Effector memory CD8-positive, alpha-beta T cell (primary cell): ENCODE data around the gene RASGRP1.
A peak's percentile ranks its signal among the peaks of the same experiment; 100 is the strongest.

ENCODE experiments used
- ATAC-seq: fragments of 150-1000 bp; cut with Tn5 transposase; replicated peaks from 2 replicates; pipeline ENCODE4 v1.10.0; 2021; ENCODE audit warnings: mild to moderate bottlenecking, moderate library complexity
- DNase-seq, 3 experiments: peaks; one replicate each; pipeline ENCODE4 v3.0.0; 2021
- H3K27ac Mint-ChIP-seq, 2 donors: one replicate each; pipeline ENCODE4 v1.8.0; 2022; ENCODE audit warnings: mild to moderate bottlenecking in 2 of 2, mixed read lengths in 2 of 2, moderate library complexity in 2 of 2
- H3K27me3 Mint-ChIP-seq, 2 donors: one replicate each; pipeline ENCODE4 v1.8.0; 2022; ENCODE audit warnings: mixed read lengths in 2 of 2
- H3K36me3 Mint-ChIP-seq: one replicate; pipeline ENCODE4 v1.8.0; 2022; ENCODE audit warnings: mild to moderate bottlenecking, moderate library complexity, mixed read lengths; ENCODE audit not compliant: insufficient read depth
- H3K4me1 Mint-ChIP-seq, 2 donors: one replicate each; pipeline ENCODE4 v1.8.0; 2022; ENCODE audit warnings: low read depth in 2 of 2, mixed read lengths in 2 of 2
- H3K4me3 Mint-ChIP-seq, 2 donors: one replicate each; pipeline ENCODE4 v1.8.0; 2022; ENCODE audit warnings: mild to moderate bottlenecking in 2 of 2, mixed read lengths in 2 of 2, moderate library complexity in 2 of 2
- H3K9me3 Mint-ChIP-seq, 2 donors: one replicate each; pipeline ENCODE4 v1.8.0; 2022; ENCODE audit warnings: mixed read lengths in 2 of 2

RASGRP1 gene

DNA sequence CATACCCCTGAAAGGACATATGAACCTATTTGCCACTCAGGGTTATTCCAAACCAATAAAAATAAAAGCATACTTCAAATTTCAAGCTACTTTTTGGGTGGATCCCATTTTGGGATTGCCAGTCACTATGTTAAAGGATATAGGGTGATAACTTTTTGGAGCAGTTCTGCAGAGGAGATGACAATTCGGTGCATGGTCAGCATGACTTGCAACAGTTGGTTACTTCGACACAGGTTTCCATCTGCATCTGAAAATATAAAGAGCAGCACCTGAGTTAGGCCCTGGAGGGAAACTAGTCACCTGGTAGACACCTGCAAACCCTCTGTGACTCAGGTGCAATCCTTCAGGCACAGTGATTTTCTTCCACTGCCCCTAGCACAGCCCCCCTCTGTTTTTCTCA is 38.5 kb downstream of the RASGRP1 start:
- Mint-ChIP-seq H3K4me3 (no peak overlapping the region), H3K4me1 (peaks cover 47 to 74% of the 10 kb centered on the region in 2 donors), H3K9me3 (no peaks in the 10 kb centered on the region), H3K36me3 (peaks cover 47% of the 10 kb centered on the region), H3K27ac (peak overlapping the region; percentile 16 to 72), H3K27me3 (no peaks in the 10 kb centered on the region)
- DNase-seq (no peak), ATAC-seq (no peak)

DNA sequence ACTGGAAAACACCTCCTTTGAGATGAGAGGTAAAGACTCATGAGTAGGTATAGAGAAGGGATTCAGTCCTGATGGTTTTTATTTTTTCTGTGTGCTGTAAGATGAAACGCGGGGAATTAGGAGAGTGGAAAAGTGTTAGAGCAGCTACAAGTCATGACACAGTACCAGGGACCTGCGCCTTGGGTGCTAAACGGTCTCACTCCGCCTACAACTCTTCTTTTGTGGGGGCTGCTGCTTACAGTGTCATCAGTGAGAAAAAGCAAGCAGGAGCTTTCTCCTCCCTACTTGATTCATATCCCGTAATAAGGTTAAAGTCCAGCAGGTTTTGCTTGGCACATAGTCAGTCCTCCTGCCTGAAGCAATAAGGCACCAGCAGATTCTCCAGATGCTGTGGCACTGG is 39.1 kb downstream of the RASGRP1 start:
- DNase-seq (no peak), ATAC-seq (no peak)
- Mint-ChIP-seq H3K4me1 (peaks cover 43 to 67% of the 10 kb centered on the region in 2 donors), H3K27me3 (no peaks in the 10 kb centered on the region), H3K4me3 (no peak overlapping the region), H3K27ac (peak overlapping the region; percentile 16 to 72), H3K9me3 (no peaks in the 10 kb centered on the region), H3K36me3 (peaks cover 47% of the 10 kb centered on the region)

DNA sequence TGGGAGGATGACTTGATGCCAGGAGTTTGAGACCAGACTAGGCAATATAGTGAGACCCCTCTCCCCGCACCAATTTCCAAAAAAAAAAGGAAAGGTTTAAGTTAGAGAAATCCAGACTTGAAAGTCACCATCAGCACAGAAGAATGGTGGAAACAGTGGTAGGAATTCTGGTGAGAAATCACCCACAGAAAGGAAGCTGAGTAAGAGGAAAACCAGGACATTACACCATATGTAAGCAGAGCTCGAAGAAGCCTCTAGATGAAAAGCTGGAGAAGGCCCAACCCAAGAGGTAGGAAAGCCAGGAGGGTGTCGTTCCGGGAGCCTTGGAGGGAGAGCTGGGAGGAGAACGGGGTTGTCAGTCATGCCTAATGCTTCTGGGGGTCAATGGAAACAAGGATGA is 40.5 kb downstream of the RASGRP1 start:
- Mint-ChIP-seq H3K4me1 (peaks cover 36 to 56% of the 10 kb centered on the region in 2 donors), H3K36me3 (peaks cover 47% of the 10 kb centered on the region), H3K27me3 (no peaks in the 10 kb centered on the region), H3K4me3 (peak overlapping the region in 1 of 2 donors; percentile 4), H3K9me3 (no peaks in the 10 kb centered on the region), H3K27ac (peak overlapping the region; percentile 72 to 80)
- DNase-seq = no peak
- ATAC-seq = no peak

DNA sequence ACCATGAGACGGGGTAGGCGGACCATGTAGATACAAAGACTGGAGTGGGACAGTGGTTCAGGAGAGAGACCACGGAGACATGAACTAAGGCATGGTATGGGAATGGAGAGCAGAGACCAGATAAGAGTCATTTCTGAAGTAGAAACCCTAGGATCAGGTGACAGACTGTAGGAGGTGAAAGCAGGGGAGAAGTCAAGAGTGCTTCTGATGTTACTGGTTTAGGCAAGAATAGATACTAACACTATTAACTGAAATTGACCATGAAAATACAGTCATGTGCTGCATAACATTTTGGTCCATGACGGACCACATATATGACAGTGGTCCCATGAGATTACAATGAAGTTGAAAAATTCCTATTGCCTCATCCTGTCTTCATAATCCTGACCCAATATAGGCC is 41.7 kb downstream of the RASGRP1 start:
- peaks cover 58% of the 10 kb centered on the region for H3K36me3 Mint-ChIP-seq
- H3K4me1 Mint-ChIP-seq = peaks cover 27 to 48% of the 10 kb centered on the region in 2 donors
- ATAC-seq = no peak

DNA sequence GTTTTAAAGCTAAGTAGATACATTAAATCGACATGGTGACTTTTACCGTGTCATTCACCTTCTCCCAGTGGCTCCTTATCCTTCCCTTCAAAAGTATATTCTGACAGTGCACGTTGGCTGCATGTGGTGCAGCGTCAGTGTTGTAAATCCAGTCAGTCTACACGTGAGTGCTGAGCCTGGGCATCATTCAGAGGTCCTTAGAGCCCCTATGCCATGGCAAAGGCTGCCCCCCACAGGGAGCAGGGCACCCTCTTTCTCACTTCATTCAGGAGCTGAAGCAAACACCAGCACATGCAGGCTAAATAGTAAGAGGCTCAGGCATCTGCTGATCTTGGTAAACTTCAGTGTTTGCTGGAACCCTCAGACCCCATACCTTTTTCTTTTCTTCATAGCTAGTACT is 43.3 kb downstream of the RASGRP1 start:
- no peak for ATAC-seq
- peak overlapping the region; percentile 55 to 82 for H3K27ac Mint-ChIP-seq
- no peak overlapping the region for H3K4me3 Mint-ChIP-seq
- peaks cover 23 to 41% of the 10 kb centered on the region in 2 donors for H3K4me1 Mint-ChIP-seq
- H3K27me3 Mint-ChIP-seq = no peaks in the 10 kb centered on the region
- DNase-seq = no peak
- no peaks in the 10 kb centered on the region for H3K9me3 Mint-ChIP-seq
- H3K36me3 Mint-ChIP-seq = peaks cover 59% of the 10 kb centered on the region

More for the DNA sequence above, 41.7 kb downstream of the RASGRP1 start:
- Mint-ChIP-seq H3K4me3 (no peak overlapping the region), H3K9me3 (no peaks in the 10 kb centered on the region), H3K27ac (peak overlapping the region; percentile 55 to 82), H3K27me3 (no peaks in the 10 kb centered on the region)
- no peak for DNase-seq

DNA sequence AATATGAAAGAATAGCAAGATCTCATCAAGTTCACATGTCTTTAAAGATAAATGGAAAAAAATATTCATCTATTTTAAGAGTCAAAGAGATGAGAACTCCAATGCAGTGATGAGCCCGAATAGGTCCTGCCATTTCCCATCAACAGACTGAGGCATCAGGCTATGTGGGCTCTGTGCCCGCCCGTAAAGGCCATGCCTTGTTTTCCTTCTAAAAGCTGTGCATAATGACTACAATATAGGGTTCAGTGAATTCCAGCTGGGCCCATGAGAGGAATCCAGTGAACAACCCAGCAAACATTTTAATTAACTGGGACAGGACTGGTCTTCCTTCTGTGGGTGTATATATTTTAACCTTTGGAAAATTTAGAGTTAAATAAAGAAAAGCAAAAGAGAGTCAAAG is 44.6 kb downstream of the RASGRP1 start:
- DNase-seq (no peak), ATAC-seq (no peak)
- H3K4me3 Mint-ChIP-seq = no peak overlapping the region
- H3K9me3 Mint-ChIP-seq = no peaks in the 10 kb centered on the region
- peaks cover 59% of the 10 kb centered on the region for H3K36me3 Mint-ChIP-seq
- peak overlapping the region in 1 of 2 donors; percentile 72 for H3K27ac Mint-ChIP-seq
- H3K27me3 Mint-ChIP-seq = no peaks in the 10 kb centered on the region
- peaks cover 23 to 35% of the 10 kb centered on the region in 2 donors for H3K4me1 Mint-ChIP-seq

DNA sequence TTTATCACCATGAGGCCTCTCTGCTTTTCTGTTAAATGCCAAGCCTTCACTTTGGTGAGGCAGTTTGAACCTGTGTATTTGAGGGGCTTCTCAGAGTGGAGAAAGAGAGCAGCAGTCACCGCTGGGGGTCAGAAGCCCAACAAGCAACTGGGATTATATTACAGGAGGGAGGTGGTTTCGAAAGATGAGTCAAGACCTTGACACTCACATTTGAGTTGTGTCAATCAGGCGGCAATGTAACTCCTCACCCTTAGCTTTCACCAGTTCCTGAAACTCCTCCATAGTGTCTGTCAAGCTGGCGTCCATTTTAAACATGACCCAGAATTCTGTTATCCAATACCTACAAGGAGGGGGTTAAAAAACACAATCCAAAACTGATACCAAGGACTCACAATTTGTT is 46.5 kb downstream of the RASGRP1 start:
- Mint-ChIP-seq H3K36me3 (peaks cover 63% of the 10 kb centered on the region), H3K4me3 (no peak overlapping the region), H3K27me3 (no peaks in the 10 kb centered on the region), H3K4me1 (peaks cover 15 to 27% of the 10 kb centered on the region in 2 donors), H3K27ac (peak overlapping the region; percentile 74 to 92), H3K9me3 (no peaks in the 10 kb centered on the region)
- DNase-seq (no peak), ATAC-seq (no peak)

DNA sequence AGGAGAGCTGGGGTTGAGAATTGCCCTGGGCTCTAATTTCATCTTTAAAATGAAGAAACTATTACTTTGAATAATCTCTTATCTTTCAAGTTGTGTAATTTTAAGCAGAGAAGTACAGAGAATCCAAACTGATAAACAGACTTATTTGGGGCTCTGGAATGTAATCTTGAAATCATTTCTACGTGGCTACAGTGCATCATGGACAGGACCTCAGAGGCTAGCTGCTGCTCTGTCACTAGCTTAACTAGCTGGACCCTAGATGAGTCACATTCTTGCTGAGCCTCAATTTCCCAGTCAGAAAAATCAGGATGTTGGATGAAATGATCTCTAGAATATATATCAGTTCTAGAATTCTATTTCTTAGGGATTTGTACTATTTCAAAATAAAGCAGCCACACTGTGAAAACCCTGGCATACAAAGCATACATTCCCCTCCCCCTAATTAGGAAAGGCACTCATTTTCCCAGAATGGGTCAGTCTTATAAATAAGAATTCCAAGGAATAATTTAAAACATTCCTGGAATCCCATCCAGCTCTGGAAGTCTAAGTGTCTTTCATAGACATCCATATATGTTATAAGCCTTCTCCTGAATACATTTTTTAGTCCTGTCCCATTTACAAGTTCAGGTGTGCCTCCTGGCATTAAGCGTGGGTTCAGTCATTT is 47.2 kb downstream of the RASGRP1 start:
- Mint-ChIP-seq H3K9me3 (no peaks in the 10 kb centered on the region), H3K4me1 (peaks cover 11 to 22% of the 10 kb centered on the region in 2 donors), H3K4me3 (no peak overlapping the region), H3K36me3 (peaks cover 62% of the 10 kb centered on the region), H3K27ac (peak overlapping the region; percentile 74 to 92), H3K27me3 (no peaks in the 10 kb centered on the region)
- ATAC-seq (no peak), DNase-seq (no peak)

DNA sequence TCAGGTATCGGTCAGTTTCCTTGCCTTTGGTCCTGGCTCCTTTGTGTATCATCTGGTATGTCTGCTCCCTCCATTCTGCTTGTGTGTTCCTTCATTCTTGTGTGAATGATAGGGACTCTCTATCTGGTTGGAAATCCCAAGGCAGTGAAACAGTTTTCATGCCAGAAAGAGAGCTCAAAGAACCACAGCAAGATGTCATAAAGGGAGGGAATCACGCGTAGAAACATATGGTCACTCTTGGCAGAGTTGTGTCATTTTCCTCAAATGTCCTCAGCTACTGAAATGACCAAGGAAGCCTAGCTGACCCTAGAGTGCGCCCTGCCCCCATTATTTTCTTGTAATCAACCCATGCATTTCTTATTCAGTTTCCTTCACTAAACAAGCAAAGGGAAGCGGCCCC is 48.0 kb downstream of the RASGRP1 start:
- Mint-ChIP-seq H3K27ac (peak overlapping the region; percentile 38 to 92), H3K27me3 (no peaks in the 10 kb centered on the region), H3K36me3 (peaks cover 67% of the 10 kb centered on the region), H3K4me3 (no peak overlapping the region), H3K9me3 (no peaks in the 10 kb centered on the region), H3K4me1 (peaks cover 6 to 18% of the 10 kb centered on the region in 2 donors)
- no peak for ATAC-seq
- no peak for DNase-seq

DNA sequence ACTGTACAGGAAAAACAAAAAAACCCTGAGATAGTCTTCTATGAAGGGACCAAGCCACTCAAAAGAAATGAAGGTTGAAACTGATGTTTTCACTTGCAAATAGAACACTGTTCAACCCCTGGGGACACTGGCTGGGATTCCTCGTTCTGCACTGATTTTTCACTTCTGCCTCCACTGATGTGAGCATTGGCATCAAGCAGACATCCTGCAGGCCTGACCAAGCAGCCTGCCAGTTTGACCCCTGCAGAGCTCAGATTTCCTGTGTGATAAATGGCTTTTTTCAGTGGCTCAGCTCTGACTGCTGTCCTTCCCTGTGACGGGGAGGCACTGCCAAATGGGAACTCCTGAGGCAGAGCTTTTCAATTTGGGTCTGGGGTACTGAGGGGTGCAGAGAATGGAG is 50.0 kb downstream of the RASGRP1 start:
- Mint-ChIP-seq H3K27me3 (no peaks in the 10 kb centered on the region), H3K4me1 (peaks cover 2 to 13% of the 10 kb centered on the region in 2 donors), H3K36me3 (peaks cover 81% of the 10 kb centered on the region), H3K4me3 (no peak overlapping the region), H3K27ac (peak overlapping the region; percentile 7 to 92), H3K9me3 (no peaks in the 10 kb centered on the region)
- ATAC-seq = no peak
- no peak for DNase-seq

DNA sequence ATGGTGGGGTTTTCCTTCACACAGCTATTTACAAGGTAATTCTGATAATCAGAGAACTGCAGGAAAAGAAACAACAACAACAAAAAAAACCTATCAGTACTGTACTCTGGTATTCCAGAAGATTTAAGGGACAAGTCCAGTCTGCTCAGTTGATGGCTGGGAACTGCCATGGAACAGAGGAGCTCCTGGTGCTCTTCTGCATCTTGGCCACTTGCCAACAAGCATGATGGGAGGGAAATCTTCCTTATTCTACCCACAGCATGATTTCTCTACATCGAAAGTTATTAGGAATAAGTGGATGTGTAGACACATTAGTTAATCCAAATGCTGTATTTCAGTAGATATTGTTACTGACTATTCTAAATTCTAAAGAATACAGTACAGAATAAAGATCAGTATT is 51.7 kb downstream of the RASGRP1 start:
- Mint-ChIP-seq H3K36me3 (peaks cover 82% of the 10 kb centered on the region), H3K4me1 (peaks cover 2 to 16% of the 10 kb centered on the region in 2 donors), H3K27me3 (no peaks in the 10 kb centered on the region), H3K4me3 (no peak overlapping the region), H3K9me3 (no peaks in the 10 kb centered on the region), H3K27ac (peak overlapping the region; percentile 82 to 87)
- no peak for DNase-seq
- ATAC-seq = no peak

DNA sequence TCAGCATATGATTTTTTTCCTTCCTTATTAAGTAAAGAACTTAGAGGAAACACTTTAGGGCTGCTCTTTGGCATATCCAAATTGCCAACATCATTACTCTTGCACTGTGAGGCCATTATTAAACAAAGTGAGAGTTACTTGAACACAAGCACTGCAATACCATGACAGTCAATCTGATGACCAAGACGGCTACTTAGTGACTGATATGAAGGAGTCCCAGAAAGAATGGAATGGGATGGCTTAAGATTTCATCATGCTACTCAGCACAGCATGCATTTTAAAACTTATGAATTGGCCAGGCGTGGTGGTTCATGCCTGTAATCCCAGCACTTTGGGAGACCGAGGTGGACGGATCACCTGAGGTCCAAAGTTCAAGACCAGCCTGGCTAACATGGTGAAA is 55.5 kb downstream of the RASGRP1 start:
- peaks cover 2 to 13% of the 10 kb centered on the region in 2 donors for H3K4me1 Mint-ChIP-seq
- no peak for ATAC-seq
- no peak overlapping the region for H3K4me3 Mint-ChIP-seq
- no peaks in the 10 kb centered on the region for H3K27me3 Mint-ChIP-seq
- H3K27ac Mint-ChIP-seq = peak overlapping the region; percentile 67 to 88
- peaks cover 91% of the 10 kb centered on the region for H3K36me3 Mint-ChIP-seq
- H3K9me3 Mint-ChIP-seq = no peaks in the 10 kb centered on the region
- no peak for DNase-seq

DNA sequence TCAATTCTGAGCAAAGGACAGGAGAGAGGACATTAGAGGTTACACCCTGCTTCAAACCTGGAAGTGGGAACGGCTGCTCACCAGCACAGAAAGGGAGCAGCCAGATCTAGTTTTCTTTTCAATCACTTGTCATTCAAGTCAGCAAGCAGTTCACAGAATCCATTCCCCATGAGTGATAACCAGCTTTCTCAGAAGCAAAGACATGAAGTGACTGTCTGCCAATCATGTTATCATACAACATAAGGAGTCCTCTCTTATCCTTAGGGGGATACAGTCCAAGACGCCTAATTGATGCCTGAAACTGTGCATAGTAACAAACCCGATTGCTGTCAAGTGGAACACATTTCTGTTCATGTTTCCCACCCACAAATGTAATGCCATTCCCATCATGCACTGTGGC is 56.0 kb downstream of the RASGRP1 start:
- ATAC-seq = no peak
- Mint-ChIP-seq H3K9me3 (no peaks in the 10 kb centered on the region), H3K4me3 (no peak overlapping the region), H3K27me3 (no peaks in the 10 kb centered on the region), H3K4me1 (peaks cover 2 to 13% of the 10 kb centered on the region in 2 donors), H3K27ac (peak overlapping the region; percentile 67 to 88), H3K36me3 (peaks cover 88% of the 10 kb centered on the region)
- no peak for DNase-seq

DNA sequence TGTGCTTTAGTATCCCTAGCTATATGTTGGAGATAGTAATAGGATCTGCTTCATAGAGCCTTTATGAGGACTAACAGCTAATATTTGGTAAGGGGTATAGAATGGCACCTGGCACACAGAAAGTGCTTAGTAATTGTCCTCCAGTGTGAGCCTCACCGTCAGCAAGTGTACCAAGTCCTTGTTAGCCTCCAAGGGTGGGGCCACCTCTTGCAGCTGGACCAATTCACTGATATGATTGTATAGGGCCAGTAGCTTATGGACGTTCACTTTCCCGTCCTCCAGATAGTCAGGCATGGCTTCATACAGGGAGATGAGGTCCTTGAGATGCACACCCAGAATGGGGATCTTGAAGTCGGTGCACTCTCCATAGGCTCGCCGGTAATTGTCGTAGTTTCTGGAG is 57.0 kb downstream of the RASGRP1 start:
- H3K27ac Mint-ChIP-seq = peak overlapping the region in 1 of 2 donors; percentile 88
- peaks cover 89% of the 10 kb centered on the region for H3K36me3 Mint-ChIP-seq
- H3K4me3 Mint-ChIP-seq = no peak overlapping the region
- H3K4me1 Mint-ChIP-seq = peaks cover 2 to 17% of the 10 kb centered on the region in 2 donors
- no peak for ATAC-seq
- no peaks in the 10 kb centered on the region for H3K27me3 Mint-ChIP-seq
- no peaks in the 10 kb centered on the region for H3K9me3 Mint-ChIP-seq
- no peak for DNase-seq
